Activated T-cell treated with anti-CD3 and anti-CD28 coated beads for 48 hours (primary cell): ENCODE results near the gene ACSL5.
"Not testable (repeated sequence)": the region's sequence is repeated elsewhere in the genome, so short reads cannot be mapped to it uniquely, and the experiment has no call there.

ENCODE experiments used
- DNase-seq: peaks from one replicate; pipeline ENCODE4 v3.0.0-alpha.2; 2020; ENCODE audit warnings: low read depth

The ACSL5 gene

GRCh38 chr10:112351146-112351545 lies 22.8 kb upstream of the ACSL5 start:
- DNase-seq, result no peak

DNA sequence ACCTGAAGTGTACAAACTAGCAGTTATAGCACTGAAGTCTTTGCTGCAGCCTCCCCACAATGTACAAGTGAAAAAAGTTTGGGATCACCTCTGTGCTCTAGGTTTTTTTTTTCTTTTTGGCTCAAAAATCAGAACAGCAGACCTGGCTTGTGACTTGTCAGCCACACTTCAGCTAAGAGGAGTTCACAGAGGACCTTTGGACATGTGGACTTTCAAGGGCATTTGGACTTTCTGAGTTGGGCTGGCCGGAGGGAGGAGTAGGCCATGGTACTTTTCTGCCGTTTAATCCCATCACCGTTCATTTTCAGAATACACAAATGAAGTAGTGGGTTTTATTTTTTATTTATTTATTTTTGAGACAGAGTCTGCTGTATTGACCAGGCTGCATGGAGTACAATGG lies 21.9 kb upstream of the ACSL5 start:
- no peak for DNase-seq

GRCh38 chr10:112353046-112353445 lies 20.9 kb upstream of the ACSL5 start:
- DNase-seq, result no peak

- no peak for DNase-seq
Observed at GRCh38 chr10:112356686-112357085, 17.2 kb upstream of the ACSL5 start.

DNA sequence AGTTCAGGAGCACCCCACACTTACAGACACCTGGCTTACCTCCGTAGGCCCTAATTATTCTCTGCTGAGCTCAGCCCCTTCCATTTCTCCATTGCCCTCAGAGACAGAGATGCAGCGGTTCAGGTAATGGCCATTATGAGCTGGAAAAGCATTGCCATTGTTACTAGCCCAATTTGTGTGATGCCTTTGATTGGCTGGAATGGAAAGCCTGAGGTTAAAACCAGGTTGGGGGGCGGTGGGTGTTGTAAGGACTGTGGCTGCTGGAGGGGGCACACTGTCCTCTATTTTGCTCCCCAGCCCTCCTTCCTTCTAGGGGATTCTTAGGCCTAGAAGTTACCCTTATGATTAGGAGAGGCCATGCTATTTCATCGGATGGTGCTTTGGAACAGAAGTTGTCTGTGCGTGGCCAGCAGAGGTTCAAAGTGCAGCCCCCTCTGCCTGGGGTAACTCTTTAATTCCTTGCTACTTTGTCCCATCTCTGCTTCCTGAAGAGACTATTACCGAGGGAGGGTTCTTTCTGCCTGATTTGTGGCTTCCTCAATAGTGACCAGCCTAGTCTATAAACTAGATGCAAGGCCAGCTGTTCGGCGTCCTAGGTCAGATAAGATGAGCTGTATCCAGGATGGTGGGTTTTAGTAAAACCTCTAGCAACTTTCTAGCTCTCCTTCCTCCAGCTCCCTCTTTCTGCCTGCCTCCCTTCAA lies 14.2 kb upstream of the ACSL5 start:
- no peak for DNase-seq

DNA sequence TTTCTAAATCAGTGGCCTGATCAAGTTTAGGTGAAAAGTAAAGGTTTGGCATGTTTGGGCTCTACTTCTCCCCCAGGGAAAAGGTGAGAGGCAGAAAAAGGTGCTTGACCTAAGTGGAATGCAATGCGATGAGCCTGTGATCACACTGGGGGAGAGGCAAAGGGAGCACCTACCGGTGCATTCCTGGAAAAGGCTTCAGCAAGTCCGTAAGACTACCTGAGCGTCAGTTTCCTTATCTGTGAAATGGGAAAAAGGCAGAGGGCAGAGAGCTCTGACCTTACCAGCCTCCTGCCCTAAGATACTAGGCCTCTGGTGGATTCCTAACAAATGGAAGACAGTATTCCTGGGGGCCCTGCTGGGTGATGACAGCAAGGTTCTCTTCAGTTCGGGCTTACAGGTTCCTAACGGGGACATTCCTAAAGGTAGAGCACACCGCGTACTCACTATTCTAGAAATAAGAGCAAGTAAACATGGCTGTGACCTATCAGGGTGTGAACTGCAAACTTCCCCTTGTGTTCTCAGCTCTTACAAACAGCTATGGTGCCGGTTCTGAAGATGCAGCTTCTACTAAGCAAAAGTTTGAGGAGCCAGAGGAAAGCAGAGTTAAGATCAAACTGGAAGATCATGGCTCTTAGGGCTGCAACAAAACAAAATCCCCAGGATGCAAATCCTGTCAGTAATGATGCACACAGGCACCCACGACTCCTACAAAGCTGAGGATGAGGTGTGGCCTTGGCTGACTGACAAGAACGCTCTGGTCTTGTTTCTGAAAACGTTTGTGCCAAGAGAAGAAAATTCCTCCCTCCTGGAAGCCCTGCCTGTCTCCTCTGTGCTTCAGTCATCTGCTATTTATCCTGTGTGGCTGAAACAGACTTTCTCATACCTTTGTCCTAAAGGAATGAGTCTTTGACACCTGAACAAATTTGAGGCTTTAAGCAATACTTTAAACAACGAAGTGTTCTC lies 13.3 kb upstream of the ACSL5 start:
- DNase-seq, result no peak

- DNase-seq, result no peak
Observed at GRCh38 chr10:112361951-112362751, 11.8 kb upstream of the ACSL5 start.

GRCh38 chr10:112362833-112363232 lies 11.1 kb upstream of the ACSL5 start:
- DNase-seq, result no peak

- DNase-seq, result no peak
Observed at GRCh38 chr10:112363696-112364688, 9.9 kb upstream of the ACSL5 start.

DNA sequence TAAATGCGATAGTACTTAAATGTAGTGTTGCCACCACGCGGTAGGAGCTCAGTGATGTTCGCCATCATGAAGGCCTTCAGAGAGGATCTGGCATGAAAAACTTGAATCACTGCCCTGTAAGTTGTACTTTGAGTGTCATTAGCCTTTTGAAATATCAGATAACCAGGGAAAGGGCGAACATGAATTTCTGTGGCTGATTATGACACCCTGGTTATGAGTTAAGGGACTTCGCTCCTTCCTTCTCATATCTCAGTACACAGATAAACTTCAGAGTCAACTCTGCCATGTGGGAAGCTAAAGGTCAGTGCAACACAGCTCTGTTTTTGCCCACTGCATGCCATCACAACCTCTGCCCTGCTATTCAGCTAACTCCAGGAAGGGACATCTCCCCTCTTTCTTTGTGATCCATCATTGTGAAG lies 8.9 kb upstream of the ACSL5 start:
- DNase-seq, result no peak

DNA sequence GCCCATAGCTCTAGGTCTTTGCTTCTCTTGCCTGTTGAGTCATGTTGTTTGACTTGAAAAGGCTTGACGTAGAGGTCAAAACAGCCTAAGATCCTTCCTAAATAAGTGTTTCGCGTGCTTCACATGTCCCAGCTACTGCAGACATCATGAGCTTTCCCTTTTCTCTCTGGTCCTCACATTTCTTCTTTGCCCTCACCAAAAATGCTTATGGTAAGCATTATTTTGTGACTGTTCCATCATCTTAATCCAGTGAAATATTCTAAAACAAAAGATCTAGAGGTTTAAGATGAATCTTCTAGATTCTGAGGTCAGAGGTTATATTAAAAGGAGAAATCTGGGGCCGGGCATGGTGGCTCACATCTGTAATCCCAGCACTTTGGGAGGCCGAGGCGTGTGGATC lies 8.5 kb upstream of the ACSL5 start:
- DNase-seq, result no peak

DNA sequence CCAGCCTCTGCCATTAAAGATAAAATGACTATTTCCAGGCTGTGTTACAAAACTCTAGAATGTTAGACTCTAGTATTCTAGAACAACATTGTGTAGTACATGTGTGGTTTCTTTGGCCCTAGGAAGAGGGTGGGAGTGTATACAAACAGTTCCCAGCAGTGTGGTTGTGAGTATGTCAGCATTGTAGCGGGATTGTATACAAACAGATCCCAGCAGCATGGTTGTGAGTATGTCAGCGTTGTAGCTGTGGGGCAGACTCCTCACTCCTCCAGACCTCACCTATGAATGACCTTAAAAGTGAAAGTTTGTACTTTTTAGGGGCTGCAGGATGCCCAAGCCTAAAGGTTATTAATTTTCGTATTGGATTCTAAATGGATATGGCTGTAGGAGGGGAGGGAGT lies 6.9 kb upstream of the ACSL5 start:
- no peak for DNase-seq

DNA sequence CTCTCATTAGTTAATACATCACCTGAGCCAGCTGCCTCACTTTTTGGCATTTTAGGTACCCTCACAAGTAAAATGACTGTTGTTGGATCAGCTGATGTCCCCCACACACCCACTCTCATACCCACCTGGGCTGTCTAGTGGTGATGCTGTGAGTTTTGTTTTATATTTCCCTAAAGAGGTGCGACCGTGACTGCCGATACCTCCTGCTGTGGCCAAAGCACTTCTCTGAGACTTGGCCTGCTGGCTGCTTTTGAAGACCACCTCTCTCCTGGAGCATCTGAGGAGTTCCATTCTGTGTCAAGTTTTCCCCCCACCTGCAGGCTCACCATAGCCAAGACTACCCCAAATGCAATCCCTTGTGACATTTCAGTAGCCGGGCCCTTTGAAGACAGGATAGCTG lies 6.4 kb upstream of the ACSL5 start:
- no peak for DNase-seq

DNA sequence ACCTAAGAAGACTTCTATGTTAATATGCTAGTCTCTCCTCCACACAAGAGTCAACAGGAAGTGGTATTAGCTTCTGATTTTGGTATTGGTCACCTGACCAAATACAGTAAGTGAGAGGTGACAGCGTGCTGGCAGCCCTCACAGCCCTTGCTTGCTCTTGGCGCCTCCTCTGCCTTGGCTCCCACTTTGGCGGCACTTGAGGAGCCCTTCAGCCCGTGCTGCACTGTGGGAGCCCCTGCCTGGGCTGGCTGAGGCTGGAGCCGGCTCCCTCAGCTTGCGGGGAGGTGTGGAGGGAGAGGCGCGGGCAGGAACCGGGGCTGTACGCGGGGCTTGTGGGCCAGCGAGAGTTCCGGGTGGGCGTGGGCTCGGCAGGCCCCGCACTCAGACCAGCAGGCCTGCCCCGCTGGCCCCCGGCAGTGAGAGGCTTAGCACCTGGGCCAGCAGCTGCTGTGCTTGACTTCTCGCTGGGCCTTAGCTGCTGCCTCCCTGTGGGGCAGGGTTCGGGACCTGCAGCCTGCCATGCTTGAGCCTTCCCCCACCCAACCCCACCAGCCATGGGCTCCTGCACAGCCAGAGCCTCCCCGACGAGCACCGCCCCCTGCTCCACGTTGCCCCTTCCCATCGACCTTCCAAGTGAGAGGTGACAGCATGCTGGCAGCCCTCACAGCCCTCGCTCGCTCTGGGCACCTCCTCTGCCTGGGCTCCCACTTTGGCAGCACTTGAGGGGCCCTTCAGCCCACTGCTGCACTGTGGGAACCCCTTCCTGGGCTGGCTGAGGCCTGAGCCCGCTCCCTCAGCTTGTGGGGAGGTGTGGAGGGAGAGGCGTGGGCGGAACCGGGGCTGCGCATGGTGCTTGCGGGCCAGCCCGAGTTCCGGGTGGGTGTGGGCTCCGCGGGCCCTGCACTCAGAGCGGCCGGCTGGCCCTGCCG lies 4.2 kb upstream of the ACSL5 start:
- DNase-seq, result no peak

DNA sequence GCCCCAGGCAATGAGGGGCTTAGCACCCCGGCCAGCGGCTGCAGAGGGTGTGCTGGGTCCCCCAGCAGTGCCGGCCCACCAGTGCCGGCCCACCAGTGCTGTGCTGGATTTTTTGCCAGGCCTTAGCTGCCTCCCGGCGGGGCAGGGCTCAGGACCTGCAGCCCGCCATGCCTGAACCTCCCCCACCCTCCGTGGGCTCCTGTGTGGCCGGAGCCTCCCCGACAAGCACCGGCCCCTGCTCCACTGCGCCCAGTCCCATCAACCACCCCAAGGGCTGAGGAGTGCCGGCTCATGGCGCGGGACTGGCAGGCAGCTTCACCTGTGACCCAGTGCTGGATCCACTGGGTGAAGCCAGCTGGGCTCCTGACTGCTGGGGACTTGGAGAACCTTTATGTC lies 3.5 kb upstream of the ACSL5 start:
- no peak for DNase-seq

DNA sequence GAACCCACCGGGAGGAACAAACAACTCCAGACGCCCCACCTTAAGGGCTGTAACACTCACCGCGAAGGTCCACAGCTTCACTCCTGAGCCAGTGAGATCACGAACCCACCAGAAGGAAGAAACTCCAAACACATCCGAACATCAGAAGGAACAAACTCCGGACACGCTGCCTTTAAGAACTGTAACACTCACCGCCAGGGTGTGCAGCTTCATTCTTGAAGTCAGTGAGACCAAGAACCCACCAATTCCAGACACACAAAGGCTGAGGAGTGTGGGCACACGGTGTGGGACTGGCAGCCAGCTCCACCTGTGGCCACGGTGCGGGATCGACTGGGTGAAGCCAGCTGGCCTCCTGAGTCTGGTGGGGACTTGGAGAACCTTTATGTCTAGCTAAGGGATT lies 2.6 kb upstream of the ACSL5 start:
- not testable (repeated sequence) for DNase-seq

DNA sequence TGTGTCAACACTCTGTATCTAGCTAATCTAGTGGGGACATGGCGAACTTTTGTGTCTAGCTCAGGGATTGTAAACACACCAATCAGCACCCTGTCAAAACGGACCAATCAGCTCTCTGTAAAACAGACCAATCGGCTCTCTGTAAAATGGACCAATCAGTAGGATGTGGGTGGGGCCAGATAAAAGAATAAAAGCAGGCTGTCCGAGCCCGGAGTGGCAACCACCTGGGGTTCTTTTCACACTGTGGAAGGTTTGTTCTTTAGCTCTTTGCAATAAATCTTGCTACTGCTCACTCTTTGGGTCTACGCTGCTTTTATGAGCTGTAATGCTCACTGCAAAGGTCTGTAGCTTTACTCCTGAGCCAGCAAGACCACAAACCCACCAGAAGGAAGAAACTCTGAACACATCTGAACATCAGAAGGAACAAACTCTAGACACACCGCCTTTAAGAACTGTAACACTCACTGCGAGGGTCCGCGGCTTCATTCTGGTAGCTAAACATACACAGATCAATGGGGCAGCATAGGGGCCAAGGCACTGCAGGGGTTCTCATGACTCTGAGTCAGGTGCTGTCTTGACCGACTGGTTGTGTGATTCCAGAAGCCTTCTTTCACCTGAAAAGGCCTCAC lies 1.6 kb upstream of the ACSL5 start:
- DNase-seq, result not testable (repeated sequence)

GRCh38 chr10:112374724-112375541 lies 1.0 kb downstream of the ACSL5 start:
- no peak for DNase-seq
